GM18858 (cell line): ENCODE results near the gene GPC5.

Experiments used
- ATAC-seq: cut with Tn5 transposase; IDR thresholded peaks from one replicate; pipeline ENCODE4 v1.9.1; 2021; ENCODE audit not compliant: unreplicated experiment

The GPC5 gene

DNA sequence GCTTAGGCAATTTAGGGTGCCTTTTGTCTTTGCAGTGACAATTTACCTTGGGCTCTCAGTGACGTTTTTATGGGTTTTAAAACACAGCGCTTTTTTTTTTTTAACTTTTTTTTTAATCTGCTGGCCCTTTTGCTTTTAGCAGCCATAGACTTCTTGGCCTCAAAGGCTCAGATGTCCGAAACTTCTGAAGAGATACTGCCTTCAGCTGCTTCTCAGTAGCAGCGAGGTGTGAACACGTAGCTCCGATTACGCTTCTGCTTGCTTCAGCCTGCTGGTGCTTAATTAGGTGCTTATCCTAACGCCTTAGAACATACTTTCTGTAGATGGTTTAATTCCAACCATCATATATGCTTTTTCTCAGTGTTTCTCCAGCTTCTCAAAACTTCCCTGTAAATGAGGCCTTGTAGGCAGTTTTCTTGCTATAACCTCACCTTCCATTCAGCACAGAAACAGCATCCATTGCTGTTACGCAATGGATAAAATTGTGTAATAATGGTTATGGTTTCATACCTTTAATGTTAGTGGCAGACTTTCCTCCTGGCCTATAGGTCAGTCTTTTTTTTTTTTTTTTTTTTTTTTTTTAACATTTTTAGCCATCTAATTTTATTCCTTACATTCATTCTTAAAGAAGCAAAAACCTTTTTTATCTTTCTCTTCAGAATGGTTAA, 723.9 kb downstream of the GPC5 start:
- ATAC-seq: no peak

DNA sequence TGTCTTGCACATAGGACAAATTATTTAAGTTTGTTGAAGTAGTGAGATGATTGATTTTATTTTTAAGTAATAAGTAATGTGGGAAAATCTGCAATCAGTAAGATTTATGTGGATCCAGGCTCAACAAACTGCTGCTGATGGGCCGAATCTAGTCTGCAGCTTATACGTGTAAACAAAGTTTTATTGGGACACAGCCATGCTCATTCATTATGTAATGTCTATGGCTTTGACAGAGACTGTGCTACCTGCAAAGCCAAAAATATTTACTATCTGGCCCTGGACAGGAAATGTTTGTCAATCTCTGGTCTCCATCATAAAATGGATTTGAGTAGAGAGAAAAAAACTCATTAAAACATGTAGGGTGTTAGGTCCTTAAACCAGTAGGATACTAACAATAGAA, 728.0 kb downstream of the GPC5 start:
- ATAC-seq: no peak

DNA sequence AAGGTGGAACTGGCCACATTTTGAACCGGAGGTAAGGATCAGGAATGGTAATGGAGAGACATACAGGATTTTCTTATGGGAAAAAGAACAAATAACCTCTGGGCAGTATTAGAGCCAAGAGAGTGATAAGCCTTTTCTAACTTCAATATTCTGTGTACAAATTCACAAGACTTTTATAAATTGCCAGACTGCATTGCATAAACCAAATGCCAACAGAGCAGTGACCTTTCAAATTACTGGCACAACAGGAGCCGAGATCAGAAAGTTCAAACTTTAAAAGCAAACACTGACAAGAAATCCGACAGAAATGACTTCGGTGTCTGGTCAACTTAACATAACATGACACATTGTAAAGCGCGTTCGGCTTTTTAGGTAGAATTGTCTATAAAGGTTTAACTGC, 737.1 kb downstream of the GPC5 start:
- ATAC-seq: no peak

DNA sequence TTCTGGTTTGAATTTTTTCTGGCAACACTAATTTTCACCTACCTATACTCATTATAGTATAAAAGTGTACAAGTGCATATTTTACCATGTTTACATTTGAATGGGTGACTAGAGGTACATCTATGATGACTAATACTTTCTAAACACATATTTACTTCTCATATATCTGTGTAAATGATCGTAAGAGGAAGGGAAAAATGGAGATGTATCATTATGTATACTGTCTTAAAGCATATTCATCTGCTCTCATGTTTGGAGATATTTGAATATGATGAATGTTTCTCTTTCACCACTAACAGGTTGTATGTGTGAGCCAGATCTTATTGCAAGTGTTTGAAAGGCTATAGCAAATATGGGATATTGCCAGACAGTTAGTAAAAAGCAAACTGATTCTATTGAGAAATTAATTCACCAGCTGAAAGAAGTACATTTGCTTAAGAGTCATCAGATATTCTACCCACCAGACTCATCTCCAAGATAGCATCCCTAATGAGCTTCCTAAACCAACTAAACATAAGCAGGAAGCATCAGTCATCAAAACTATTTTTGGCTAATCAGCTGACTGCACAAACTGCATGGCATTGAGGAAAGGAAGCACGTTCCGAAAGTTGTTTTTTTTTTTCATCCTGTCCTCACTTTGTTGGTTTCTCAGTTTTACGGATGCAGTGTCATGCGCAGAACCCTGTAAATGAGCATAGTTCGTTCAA, 738.2 kb downstream of the GPC5 start:
- ATAC-seq: no peak

DNA sequence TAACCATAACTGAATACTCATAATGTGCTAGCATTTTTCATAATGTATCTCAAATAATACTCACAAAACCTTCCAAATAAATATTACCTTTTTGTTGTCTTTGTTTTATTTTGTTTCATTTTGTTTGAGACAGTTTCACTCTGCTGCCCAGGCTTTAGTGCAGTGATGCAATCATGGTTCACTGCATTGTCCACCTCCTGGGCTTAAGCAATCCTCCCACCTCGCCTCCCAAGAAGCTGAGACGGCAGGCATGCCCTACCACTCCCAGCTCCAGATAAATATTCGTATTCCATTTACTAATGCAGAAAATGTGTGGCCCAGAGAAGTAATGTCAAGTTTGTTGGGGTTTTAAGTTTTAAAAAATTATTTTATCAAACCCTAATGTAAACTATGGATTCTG, 739.1 kb downstream of the GPC5 start:
- no peak for ATAC-seq

DNA sequence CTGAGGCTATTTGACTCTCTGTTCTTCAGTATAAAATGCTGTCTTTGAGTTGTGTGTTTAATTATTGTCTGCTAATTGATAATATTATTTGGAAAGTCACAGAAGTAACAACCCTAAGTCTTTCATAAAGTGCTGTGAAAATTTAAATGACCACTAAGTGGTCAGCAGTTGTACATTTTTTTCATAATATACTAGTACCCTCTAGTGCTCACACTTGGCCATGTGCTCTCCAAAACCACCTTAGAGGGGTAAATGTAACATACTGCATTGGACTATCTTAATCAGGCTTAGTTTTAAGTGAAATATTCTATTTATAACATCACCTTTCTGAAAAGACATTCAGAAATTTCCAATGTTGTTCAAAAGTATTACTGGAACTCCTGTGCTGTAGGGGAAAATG, 745.3 kb downstream of the GPC5 start:
- ATAC-seq: no peak

DNA sequence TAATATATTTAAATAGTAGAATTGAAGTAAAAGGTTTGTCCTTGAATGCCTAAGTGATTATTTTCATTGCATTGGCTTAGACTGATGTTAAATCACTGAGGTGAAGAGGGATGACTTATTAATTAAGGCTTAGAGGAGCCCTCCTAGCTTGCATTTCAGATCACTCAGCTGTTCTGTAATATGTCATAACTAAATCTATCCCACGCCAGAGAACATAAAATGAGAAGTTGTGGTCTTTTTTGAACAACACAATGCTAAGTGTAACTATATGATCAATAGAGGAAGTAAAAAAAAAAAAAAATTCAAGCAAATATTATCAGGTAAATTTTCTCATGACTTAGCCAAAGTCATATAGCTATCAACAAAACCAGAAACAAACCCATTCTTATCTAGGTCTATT, 752.2 kb downstream of the GPC5 start:
- ATAC-seq: no peak

DNA sequence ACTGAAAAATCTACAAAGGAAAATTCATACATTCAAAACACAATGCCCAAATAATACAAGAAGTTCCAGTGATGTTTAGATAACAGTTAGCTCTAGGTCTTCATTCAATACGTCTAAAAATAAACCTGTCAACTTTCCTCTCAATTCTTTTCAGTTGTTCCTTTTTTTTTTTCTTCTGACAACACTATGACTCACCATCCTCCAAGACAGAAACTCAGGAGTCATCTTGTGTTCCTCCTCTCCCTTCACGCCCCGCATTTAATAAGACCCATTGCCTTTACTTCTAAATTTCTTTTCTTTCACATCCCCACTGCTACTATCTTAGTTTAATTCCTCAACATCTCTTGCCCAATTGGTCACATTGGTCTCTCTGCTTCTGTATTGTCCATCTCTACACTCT, 759.9 kb downstream of the GPC5 start:
- ATAC-seq: no peak

DNA sequence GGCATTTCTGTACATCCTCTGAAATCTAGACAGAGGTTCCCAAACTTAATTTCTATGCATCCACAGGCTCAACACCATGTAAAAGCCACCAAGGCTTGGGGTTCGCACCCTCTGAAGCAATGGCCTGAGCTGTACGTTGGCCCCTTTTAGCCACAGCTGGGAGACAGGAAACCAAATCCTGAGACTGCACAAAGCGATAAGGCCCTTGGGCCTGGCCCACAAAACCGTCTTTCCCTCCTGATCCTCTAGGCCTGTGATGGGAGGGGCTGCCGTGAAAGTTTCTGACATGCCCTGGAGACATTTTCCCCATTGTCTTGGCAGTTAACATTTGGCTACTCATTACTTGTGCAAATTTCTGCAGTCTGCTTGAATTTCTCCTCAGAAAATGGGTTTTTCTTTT, 766.4 kb downstream of the GPC5 start:
- ATAC-seq: no peak

DNA sequence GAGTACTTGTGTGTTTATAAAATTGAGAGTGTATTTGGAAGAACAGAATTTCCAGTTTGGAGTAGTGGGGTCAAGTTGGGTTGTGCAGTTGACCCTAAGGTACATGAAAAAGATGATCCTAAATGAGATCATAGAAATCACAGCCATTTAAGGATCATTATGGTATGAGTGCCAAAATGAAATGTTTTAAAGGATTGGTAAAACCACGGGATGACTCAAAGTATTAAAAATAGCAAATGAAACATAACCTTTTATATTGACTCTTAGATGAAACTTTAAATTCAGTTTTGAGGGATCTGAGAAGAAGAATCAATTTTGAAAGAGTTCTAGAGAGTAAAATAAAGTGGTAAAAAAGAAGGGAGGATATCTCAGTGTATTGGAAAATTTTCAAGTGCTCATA, 773.8 kb downstream of the GPC5 start:
- ATAC-seq: no peak

DNA sequence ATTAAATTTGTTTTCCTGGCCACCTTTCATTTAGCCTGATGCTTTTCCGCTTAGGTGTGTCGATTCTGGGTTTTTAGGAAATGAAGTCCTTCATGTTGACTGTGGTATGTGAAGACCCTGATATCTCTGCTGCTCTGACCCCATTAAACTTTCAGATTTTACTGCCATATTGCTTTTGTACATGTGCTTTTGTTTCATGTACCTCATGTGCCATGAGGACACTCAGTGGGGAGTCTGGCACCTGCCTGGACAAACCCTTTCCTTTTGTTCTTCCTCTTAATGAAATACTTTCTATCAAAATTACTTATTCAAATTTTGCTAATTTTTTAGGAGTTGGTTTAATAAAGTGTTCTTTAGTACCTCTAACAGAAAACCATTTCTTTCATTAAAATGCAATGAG, 774.8 kb downstream of the GPC5 start:
- no peak for ATAC-seq

DNA sequence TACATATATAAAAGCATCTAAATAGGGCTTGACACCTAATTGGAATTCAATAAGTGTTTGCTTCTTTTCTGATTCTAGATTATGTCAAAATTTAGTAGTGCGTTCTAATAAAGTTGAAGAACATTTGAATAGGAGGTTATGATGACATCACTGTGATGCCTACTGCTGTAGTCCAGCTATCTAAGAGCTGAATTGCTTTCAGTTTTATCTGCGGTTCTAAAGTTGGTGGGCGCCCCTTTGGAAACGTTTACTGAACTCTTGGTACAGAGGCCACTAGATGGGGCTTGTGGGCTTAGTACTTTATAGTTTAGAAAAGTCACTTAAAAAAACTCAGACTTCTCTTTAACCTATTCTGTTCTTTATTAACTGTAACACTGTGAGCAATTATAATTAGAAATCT, 776.9 kb downstream of the GPC5 start:
- peak; percentile 49 for ATAC-seq

DNA sequence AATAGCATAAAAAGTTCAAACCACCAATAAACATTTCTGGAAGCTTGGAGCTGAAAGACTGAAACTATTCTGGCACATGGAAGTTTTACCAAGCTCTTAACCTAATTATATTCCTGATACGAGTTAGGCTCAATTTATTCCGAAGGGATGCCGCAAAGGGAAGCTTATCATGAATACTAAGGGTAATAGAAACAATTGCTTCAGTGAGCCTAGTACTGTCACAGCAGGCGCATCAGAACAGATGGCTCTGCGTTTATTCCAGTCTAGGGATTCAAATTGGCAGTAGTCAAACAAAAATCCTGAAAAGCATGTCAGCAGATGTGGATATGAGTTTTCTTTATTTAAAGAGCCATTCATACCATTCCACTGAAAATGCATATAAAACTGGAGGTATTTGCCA, 779.5 kb downstream of the GPC5 start:
- no peak for ATAC-seq

DNA sequence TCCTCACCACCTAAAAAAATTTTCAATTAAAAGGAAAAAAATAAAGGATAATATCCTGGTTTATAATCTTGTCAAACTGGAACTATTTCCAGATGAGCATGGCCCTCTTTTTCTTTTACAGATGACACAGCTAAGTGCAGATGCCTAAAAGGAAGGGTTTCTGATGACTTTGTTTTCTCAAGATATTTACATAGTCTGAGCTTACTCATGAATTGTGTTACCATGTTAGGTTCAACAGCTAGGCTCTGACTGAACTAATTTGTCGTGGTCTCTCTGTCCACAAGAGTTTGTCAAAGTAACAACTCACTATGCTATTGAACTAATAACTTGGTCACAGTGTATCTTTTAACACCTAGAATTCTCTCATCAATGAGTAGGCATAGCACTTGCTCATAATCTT, 780.8 kb downstream of the GPC5 start:
- no peak for ATAC-seq

DNA sequence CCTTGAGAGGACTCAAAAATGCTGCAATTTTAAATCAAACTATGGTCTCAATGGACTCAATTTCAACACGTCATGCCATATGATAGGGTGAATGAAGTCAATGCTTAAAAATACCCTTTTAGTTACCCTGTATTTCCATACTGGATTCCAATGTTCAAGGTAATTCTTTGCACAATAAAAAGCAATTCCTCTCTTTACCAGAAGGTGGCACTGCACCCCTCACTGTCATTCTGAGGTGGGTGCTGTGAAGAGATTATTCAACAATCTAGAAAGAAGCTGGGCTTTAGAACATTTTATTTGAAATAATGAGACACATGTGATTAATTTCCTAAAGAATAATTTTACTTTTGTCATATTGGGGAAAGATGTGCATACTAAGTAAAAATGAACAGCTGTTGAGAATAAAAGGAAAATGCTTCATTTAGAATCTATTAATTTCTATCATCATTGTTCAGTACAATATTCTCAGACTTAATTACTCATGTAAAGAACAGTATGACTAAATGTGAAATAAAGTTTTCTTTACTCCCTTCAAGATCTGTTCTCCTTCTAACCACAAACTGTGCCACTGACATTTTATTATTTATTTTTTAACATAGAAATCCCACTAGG, 789.1 kb downstream of the GPC5 start:
- ATAC-seq: peak; percentile 78

DNA sequence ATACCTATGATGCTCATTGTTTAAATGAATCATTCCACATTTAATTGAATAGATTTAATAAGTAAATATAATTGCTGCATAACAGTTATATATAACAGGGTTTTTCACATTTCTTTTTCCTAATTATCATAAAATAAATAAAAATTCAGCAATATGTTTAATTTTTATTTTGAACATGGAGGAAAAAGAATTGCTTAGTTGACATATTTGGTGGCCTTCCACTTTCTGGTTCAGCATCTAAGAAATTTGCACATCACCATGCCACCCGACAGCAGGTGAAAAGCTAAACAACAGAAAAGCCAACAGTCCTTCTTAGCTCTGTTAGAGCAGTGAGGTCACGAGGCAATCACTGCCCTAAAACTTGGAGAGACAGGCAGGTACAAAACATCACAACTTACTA, 790.2 kb downstream of the GPC5 start:
- no peak for ATAC-seq

DNA sequence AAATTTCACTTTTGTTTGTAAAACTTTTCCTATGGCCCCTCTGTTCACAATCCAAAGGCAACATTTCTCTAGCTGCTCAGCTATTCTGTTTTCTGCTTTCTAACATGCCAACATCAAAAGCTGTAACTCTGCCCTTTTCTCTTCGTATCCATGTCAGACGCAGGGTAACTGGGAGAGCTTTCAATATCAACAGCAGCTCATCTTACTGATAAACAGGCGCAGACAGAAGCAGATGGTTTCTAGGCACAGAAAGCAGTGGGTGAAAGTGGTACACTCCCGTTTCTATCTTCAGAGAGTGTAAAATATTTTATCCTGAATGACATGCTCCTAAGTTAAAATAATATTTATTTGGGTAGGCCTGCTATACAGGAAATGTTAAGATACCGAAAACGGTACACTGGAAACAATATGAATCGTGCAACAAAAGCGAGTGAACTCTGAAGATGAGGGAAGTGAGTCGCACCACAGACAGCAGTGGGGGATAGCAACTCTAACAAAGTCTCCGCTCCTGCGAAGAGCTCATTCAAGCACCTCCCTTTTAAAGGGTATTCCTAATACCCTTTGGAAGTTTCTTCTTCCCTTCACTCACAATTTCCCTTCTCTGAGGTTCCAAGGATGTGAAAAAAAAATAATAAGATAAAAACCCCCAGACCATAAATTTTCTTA, 798.3 kb downstream of the GPC5 start:
- ATAC-seq: no peak

DNA sequence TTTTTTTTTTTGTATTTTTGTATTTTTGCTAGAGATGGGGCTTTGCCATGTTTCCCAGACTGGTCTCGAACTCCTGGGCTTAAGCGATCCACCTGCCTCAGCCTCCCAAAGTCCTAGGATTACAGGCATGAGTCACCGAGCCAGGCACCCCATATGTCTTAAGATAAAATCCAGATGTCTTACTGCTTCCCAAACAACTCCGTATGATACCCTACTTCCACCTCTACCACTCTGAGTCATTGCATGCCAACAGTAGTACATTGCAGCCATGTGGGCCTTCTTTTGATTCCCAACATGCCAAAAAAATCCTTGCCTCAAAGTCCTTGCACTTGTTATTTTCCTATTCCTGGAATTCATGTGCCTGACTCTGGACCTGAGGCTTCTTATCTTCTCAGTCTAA, 799.2 kb downstream of the GPC5 start:
- no peak for ATAC-seq

DNA sequence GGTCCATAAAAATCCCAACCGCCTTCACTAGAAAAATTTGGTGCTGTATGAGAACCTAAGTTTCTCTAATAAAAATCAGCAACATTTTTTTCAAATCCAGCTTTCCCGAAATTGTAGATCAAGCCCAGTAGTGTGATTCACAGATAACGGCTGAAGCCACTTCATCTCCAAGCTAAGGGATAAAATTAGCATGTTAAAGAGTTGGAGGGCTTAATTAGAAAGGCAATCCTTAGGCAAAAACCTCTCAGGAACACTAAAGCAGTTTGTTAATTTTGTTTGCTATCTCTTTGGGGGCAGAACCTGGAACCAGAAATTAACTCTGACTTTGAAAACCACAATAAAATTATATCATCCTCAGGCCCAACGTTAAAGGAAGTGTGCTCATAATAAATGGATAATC, 820.2 kb downstream of the GPC5 start:
- no peak for ATAC-seq

DNA sequence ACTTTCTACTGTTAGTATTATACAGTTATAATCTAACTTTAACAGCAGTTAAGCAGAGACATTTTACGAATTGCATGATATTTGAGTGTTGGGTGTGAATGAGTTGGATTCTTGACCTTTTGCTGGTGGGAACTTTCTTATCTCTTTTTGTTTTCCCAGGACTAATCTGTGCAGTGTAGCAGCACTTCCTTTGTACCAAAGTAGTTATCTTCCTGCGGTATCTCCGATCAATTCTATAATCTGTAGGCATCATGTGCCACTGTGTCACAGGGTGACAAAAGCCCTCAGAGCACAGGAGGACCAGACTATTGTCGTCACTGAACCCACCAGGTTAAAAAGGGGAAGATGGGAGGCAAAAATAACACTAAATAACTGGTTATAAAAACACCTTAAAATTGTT, 823.5 kb downstream of the GPC5 start:
- ATAC-seq: no peak

DNA sequence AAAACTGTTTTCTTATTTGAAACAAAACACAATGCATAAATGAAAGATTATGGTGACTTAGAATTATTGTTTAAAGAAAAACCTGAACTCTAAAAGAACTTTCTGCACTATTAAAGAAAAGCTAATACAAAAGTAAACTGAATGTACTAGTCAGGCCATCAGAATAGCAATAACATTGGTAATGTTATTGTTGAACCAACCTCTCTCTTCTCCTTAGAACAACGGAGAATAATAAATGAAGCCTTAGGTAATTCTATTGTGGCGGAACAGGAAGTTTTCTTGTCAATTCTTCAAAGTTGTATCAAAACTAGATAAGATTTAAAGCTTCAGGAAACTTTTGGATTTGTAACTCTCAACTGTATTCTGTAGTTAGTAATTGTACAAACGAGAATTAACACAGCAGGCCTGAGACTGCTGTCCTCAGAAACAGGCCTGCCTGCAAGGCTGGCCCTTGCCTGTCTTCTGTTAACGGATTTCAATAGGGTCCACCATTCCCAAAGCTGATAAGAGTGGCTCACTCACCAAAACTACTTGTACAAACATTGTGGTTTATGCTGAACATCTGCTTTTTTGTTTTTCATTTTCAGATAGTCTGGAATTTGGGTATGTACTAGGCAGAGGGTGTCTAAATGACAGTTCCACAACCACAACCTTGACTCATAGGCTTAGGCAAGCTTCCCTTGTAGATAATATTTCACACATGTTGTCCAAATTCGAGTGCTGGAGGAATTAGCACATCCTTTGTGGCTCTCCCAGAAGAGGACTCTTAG, 825.8 kb downstream of the GPC5 start:
- ATAC-seq: no peak
